Effector memory CD8-positive, alpha-beta T cell (primary cell): ENCODE data around the gene C1QL1.

ENCODE experiments used
- ATAC-seq: fragments of 150-1000 bp; cut with Tn5 transposase; replicated peaks from 2 replicates; pipeline ENCODE4 v1.10.0; 2021; ENCODE audit warnings: mild to moderate bottlenecking, moderate library complexity
- DNase-seq, 3 experiments: peaks; one replicate each; pipeline ENCODE4 v3.0.0; 2021
- H3K27ac Mint-ChIP-seq, 2 donors: one replicate each; pipeline ENCODE4 v1.8.0; 2022; ENCODE audit warnings: mild to moderate bottlenecking in 2 of 2, mixed read lengths in 2 of 2, moderate library complexity in 2 of 2
- H3K27me3 Mint-ChIP-seq, 2 donors: one replicate each; pipeline ENCODE4 v1.8.0; 2022; ENCODE audit warnings: mixed read lengths in 2 of 2
- H3K36me3 Mint-ChIP-seq: one replicate; pipeline ENCODE4 v1.8.0; 2022; ENCODE audit warnings: mild to moderate bottlenecking, moderate library complexity, mixed read lengths; ENCODE audit not compliant: insufficient read depth
- H3K4me1 Mint-ChIP-seq, 2 donors: one replicate each; pipeline ENCODE4 v1.8.0; 2022; ENCODE audit warnings: low read depth in 2 of 2, mixed read lengths in 2 of 2
- H3K4me3 Mint-ChIP-seq, 2 donors: one replicate each; pipeline ENCODE4 v1.8.0; 2022; ENCODE audit warnings: mild to moderate bottlenecking in 2 of 2, mixed read lengths in 2 of 2, moderate library complexity in 2 of 2
- H3K9me3 Mint-ChIP-seq, 2 donors: one replicate each; pipeline ENCODE4 v1.8.0; 2022; ENCODE audit warnings: mixed read lengths in 2 of 2
- total RNA-seq, 9 experiments: gene quantifications; one replicate each; lab custom pipeline; 2026; lab: John Stamatoyannopoulos, UW

The C1QL1 gene
- 0 to 0.78 (median 0) reads per million in 9 experiments for total RNA-seq

- H3K4me3 Mint-ChIP-seq: peak within 1 kb of the TSS; percentile 58 to 62
- H3K9me3 Mint-ChIP-seq: no peaks in the 10 kb centered on the region
- ATAC-seq: peak; percentile 95
- DNase-seq: peak; percentile 65 to 75 (median 66)
- H3K36me3 Mint-ChIP-seq: no peaks in the 10 kb centered on the region
- H3K27ac Mint-ChIP-seq: peak within 1 kb of the TSS in 1 of 2 donors; percentile 1
- H3K4me1 Mint-ChIP-seq: peaks cover 14 to 24% of the 10 kb centered on the region in 2 donors
- peaks cover 53 to 58% of the 10 kb centered on the region in 2 donors for H3K27me3 Mint-ChIP-seq
Measured at GRCh38 chr17:44968225-44969143, at the start of gene C1QL1. C1QL1 (minus strand) TSS chr17:44968303; CDS start chr17:44968048, 255 bp downstream.

GRCh38 chr17:45016823-45017222 lies 48.7 kb upstream of the C1QL1 start:
- no peaks in the 10 kb centered on the region for H3K9me3 Mint-ChIP-seq
- H3K27ac Mint-ChIP-seq: no peak overlapping the region
- ATAC-seq: no peak
- peaks cover 3% of the 10 kb centered on the region for H3K36me3 Mint-ChIP-seq
- no peak overlapping the region for H3K4me3 Mint-ChIP-seq
- H3K4me1 Mint-ChIP-seq: peaks cover 18% of the 10 kb centered on the region in 2 donors
- peaks cover 30 to 56% of the 10 kb centered on the region in 2 donors for H3K27me3 Mint-ChIP-seq
- no peak for DNase-seq

- Mint-ChIP-seq H3K9me3 (no peaks in the 10 kb centered on the region), H3K36me3 (peaks cover 3% of the 10 kb centered on the region), H3K4me3 (no peak overlapping the region), H3K27me3 (peaks cover 29 to 52% of the 10 kb centered on the region in 2 donors), H3K4me1 (peaks cover 15% of the 10 kb centered on the region in 2 donors), H3K27ac (no peak overlapping the region)
- DNase-seq (no peak), ATAC-seq (no peak)
Measured at GRCh38 chr17:45016237-45016636, 48.1 kb upstream of the C1QL1 start.

- ATAC-seq: no peak
- Mint-ChIP-seq H3K9me3 (no peaks in the 10 kb centered on the region), H3K4me3 (no peak overlapping the region), H3K27ac (no peak overlapping the region), H3K4me1 (peaks cover 0 to under 1% of the 10 kb centered on the region in 2 donors), H3K27me3 (peaks cover 19 to 50% of the 10 kb centered on the region in 2 donors), H3K36me3 (peaks cover 3% of the 10 kb centered on the region)
- no peak for DNase-seq
Measured at GRCh38 chr17:45013021-45013997, 45.2 kb upstream of the C1QL1 start.

- Mint-ChIP-seq H3K4me3 (no peak overlapping the region), H3K27ac (no peak overlapping the region), H3K36me3 (peaks cover 3% of the 10 kb centered on the region), H3K4me1 (no peaks in the 10 kb centered on the region), H3K27me3 (peaks cover 31 to 54% of the 10 kb centered on the region in 2 donors), H3K9me3 (no peaks in the 10 kb centered on the region)
- ATAC-seq (no peak), DNase-seq (no peak)
Measured at GRCh38 chr17:45011767-45012166, 43.7 kb upstream of the C1QL1 start.

- Mint-ChIP-seq H3K27me3 (peaks cover 25 to 44% of the 10 kb centered on the region in 2 donors), H3K36me3 (peaks cover 3% of the 10 kb centered on the region), H3K9me3 (no peaks in the 10 kb centered on the region), H3K27ac (peak overlapping the region; percentile 9 to 42), H3K4me1 (no peaks in the 10 kb centered on the region), H3K4me3 (no peak overlapping the region)
- no peak for DNase-seq
- ATAC-seq: no peak
Measured at GRCh38 chr17:45009676-45010467, 41.8 kb upstream of the C1QL1 start.

- Mint-ChIP-seq H3K9me3 (no peaks in the 10 kb centered on the region), H3K27ac (peak overlapping the region in 1 of 2 donors; percentile 68), H3K27me3 (peaks cover 25 to 58% of the 10 kb centered on the region in 2 donors), H3K4me3 (no peak overlapping the region), H3K4me1 (no peaks in the 10 kb centered on the region), H3K36me3 (peaks cover 3% of the 10 kb centered on the region)
- ATAC-seq: no peak
- DNase-seq: no peak
Measured at GRCh38 chr17:45008216-45008615, 40.1 kb upstream of the C1QL1 start.

GRCh38 chr17:45006927-45007461 lies 38.9 kb upstream of the C1QL1 start:
- Mint-ChIP-seq H3K4me1 (no peaks in the 10 kb centered on the region), H3K27ac (peak overlapping the region in 1 of 2 donors; percentile 28), H3K4me3 (no peak overlapping the region), H3K9me3 (no peaks in the 10 kb centered on the region), H3K27me3 (peaks cover 25 to 63% of the 10 kb centered on the region in 2 donors), H3K36me3 (peaks cover 2% of the 10 kb centered on the region)
- DNase-seq: no peak
- ATAC-seq: no peak

GRCh38 chr17:45005700-45006099 lies 37.6 kb upstream of the C1QL1 start:
- ATAC-seq: no peak
- no peaks in the 10 kb centered on the region for H3K4me1 Mint-ChIP-seq
- no peaks in the 10 kb centered on the region for H3K9me3 Mint-ChIP-seq
- no peak overlapping the region for H3K4me3 Mint-ChIP-seq
- H3K27me3 Mint-ChIP-seq: peaks cover 31 to 72% of the 10 kb centered on the region in 2 donors
- no peak for DNase-seq
- H3K27ac Mint-ChIP-seq: no peak overlapping the region
- no peaks in the 10 kb centered on the region for H3K36me3 Mint-ChIP-seq

GRCh38 chr17:45004388-45004787 lies 36.3 kb upstream of the C1QL1 start:
- ATAC-seq (no peak), DNase-seq (no peak)
- H3K27me3 Mint-ChIP-seq: peaks cover 21 to 64% of the 10 kb centered on the region in 2 donors
- no peaks in the 10 kb centered on the region for H3K9me3 Mint-ChIP-seq
- H3K4me1 Mint-ChIP-seq: no peaks in the 10 kb centered on the region
- no peak overlapping the region for H3K27ac Mint-ChIP-seq
- H3K4me3 Mint-ChIP-seq: no peak overlapping the region
- no peaks in the 10 kb centered on the region for H3K36me3 Mint-ChIP-seq

GRCh38 chr17:45003877-45004276 lies 35.8 kb upstream of the C1QL1 start:
- Mint-ChIP-seq H3K27ac (no peak overlapping the region), H3K27me3 (peaks cover 22 to 59% of the 10 kb centered on the region in 2 donors), H3K36me3 (no peaks in the 10 kb centered on the region), H3K4me3 (no peak overlapping the region), H3K9me3 (no peaks in the 10 kb centered on the region), H3K4me1 (no peaks in the 10 kb centered on the region)
- ATAC-seq: no peak
- no peak for DNase-seq

- Mint-ChIP-seq H3K27me3 (peaks cover 25 to 60% of the 10 kb centered on the region in 2 donors), H3K4me1 (no peaks in the 10 kb centered on the region), H3K36me3 (no peaks in the 10 kb centered on the region), H3K4me3 (no peak overlapping the region), H3K27ac (no peak overlapping the region), H3K9me3 (no peaks in the 10 kb centered on the region)
- ATAC-seq (no peak), DNase-seq (no peak)
Measured at GRCh38 chr17:45001310-45001709, 33.2 kb upstream of the C1QL1 start.
